GM18508 (cell line): ENCODE data around the gene LSM6.

Experiments used
- ATAC-seq: cut with Tn5 transposase; IDR thresholded peaks from one replicate; pipeline ENCODE4 v1.9.1; 2021; ENCODE audit warnings: moderate number of reproducible peaks; ENCODE audit not compliant: insufficient read depth, unreplicated experiment

Gene LSM6

DNA sequence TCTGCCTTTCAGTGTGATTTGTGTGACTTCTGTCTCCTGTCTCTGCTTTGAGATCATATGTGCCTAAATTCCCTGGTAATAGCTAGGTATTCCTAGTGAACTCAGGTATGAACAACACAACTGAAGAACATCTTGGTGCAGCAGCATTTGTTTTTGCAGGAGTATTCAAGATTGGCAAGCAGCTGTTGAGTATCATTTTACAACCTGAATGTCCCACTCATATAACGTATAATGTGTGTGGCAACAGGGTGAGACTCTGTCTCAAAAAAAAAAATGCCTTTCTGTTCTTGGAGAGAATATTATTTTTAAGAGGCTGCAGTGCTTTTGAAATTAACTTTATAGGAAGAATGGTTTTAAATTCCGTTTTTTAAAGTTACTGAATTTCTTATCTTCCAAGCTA is 7.7 kb downstream of the LSM6 start:
- no peak for ATAC-seq

DNA sequence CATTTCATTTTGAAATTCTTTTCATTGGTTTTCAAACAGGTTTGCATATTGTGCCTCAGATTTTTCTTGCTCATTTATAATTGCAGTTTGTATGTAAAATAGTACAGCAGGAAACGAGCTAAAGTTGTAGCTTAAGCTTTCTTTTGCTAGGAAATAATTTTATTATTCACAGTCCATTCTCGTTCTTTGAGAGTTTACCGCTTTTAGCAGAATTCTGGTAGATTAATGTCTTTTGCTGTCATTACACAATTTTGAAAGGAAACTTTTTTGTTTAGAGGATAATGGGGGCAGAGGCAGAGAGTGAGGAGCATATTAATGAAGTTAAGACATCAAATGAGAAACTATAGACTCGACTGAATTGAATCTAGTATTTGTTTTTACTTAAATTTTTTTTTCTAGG is 10.5 kb downstream of the LSM6 start:
- ATAC-seq: no peak

- no peak for ATAC-seq
Observed at GRCh38 chr4:146186596-146186995, 11.1 kb downstream of the LSM6 start.

GRCh38 chr4:146190456-146190855 is 14.9 kb downstream of the LSM6 start:
- no peak for ATAC-seq

DNA sequence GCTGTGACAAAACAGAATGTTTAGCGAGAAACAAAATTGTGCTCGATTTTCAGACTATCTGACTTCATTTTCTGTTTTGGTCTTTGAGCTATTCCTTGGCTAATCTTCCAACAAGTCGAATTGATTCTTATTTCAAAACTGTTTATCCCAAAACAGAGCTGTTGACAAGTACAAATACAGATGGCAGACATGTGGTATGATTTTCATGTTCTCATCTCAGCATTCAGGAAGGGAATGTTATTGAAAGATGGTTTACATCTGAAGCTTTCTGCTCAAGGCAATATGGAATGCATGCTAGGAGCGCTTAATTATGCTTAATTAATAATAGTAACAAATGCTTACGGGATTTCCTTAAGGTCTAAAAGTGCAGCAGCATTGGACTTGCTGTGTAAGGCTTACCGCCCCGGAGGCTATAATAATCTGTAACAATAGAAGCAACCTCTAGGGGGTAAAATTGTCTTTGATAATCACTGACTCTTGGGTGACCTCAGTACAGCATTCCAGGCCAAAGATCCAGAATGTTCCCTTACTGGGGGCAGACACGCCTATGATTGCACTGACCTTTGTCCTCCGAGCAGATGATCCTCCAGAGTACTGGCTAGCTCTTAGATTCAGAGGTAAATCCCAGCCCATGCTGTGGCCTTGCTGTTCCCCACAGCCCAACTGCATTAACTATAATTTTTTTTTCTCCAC is 16.4 kb downstream of the LSM6 start:
- ATAC-seq: no peak

GRCh38 chr4:146193628-146194027 is 18.1 kb downstream of the LSM6 start:
- ATAC-seq: no peak

- no peak for ATAC-seq
Observed at GRCh38 chr4:146194212-146194611, 18.7 kb downstream of the LSM6 start.

- ATAC-seq: no peak
Observed at GRCh38 chr4:146202665-146203064, 27.1 kb downstream of the LSM6 start.

- no peak for ATAC-seq
Observed at GRCh38 chr4:146207410-146207809, 31.9 kb downstream of the LSM6 start.

GRCh38 chr4:146210890-146211289 is 35.4 kb downstream of the LSM6 start:
- no peak for ATAC-seq

- ATAC-seq: no peak
Observed at GRCh38 chr4:146211440-146211839, 35.9 kb downstream of the LSM6 start.

- ATAC-seq: no peak
Observed at GRCh38 chr4:146212781-146213180, 37.3 kb downstream of the LSM6 start.

DNA sequence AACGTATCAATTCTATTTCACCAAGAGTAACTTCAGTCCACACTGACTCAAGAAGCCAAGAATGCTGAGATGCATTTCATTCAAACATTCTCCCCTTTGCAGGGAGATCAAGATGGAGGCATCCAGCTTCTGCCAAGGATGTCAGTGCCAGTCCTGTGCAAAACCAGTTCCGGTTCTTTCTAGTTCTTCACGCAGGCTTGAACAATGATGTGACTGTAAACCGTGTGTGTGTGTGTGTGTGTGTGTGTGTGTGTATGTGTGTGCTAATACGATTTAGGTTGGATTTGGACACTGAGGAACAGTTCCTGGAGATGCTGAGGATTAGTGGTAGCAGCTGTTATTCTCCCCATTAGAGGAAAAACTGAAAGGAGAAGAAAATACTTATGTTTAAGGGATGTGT is 38.7 kb downstream of the LSM6 start, which contains the start of gene REELD1:
TSS of gene REELD1 (plus strand) at position 301 of the 400 bp plus-strand sequence. CDS start 2,415 bp downstream, outside the sequence.
- no peak for ATAC-seq

DNA sequence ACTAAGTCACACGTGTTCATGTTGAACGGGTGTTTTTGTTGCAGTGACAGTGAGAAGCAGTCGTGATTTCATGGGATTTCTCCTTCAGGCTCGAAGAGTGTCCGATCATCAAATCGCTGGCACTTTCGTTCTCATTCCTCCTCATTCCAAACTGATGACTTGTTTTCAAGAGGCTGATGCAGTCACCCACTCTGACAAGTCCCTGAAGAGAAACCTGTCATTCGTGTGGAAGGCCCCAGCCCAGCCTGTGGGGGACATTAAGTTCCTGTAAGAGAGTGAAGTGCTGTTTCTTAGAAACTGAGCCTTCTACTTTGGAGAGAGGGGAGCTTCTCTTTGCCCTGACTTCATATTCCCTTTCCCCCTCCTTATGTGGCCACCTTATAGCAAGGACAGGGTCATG is 46.8 kb downstream of the LSM6 start:
- ATAC-seq: no peak

- no peak for ATAC-seq
Observed at GRCh38 chr4:146224326-146224966, 48.9 kb downstream of the LSM6 start.

GRCh38 chr4:146229406-146229805 is 53.9 kb downstream of the LSM6 start:
- ATAC-seq: no peak

- ATAC-seq: no peak
Observed at GRCh38 chr4:146232131-146232722, 56.7 kb downstream of the LSM6 start.

- ATAC-seq: no peak
Observed at GRCh38 chr4:146235654-146236177, 60.2 kb downstream of the LSM6 start.

DNA sequence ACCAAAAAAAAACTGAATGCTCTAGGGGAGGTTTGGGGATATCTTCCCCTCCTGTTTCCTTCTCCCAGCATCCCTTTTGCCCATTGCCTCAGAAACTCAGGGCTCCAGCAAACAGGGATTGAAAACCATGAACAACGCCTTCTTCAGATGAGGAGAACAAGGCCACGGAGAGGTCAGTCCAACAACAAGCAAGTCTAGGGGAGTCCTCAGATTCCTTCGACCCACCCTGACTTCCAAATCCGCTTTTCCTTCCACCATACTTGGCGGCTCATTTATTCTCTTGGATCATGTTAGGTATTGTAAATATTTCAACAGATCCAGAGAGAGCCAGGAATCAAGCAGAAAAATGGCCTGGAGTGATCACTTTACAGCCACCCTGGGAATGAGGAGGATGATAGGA is 60.7 kb downstream of the LSM6 start:
- ATAC-seq: no peak

- no peak for ATAC-seq
Observed at GRCh38 chr4:146237092-146237491, 61.6 kb downstream of the LSM6 start.

DNA sequence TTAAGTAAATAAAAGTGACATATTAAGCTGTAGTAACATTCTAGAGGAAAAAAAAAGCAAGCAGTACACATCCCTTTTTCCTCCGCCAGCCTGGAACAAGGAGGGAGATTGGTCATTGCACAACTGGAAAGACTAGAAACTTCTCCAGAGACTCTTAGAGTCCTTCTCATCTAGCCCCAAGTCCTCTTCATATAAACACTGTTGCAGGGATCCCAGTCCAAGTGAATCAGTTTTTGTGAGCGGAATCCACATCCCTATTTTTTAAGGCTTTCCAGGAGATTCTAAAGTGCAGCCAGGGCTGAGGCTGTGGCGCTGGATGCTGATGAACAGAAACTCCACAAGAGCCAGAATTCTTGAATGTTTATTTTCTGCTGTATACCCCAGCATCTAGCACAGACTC is 62.6 kb downstream of the LSM6 start:
- ATAC-seq: no peak
